Endothelial cell of umbilical vein (primary cell): ENCODE results near the gene NFKB1. TPM values are rescaled to one million over a fixed set of nuclear protein-coding genes. Genes with fewer than 3 reads are reported as not detected.

Experiments used
- BruUV-seq: library from RNA; stranded (reverse); fragments of 400-500 nt; replicated peaks from 2 replicates; lab custom pipeline; 2021; lab: Mats Ljungman, UMichigan
- CTCF ChIA-PET: fragments of 300-600, 350-600 bp; sonication (Branson Sonifier 250); formaldehyde crosslinking; loops from one replicate; lab custom pipeline; 2021; ENCODE audit warnings: antibody characterized with exemption, inconsistent platforms; lab: Charles Lee
- POLR2A ChIA-PET: fragments of 300-600, 350-600 bp; sonication (Branson Sonifier 250); formaldehyde crosslinking; loops from one replicate; lab custom pipeline; 2021; ENCODE audit warnings: antibody characterized with exemption, inconsistent platforms; lab: Charles Lee
- DNase-seq: peaks from one replicate; pipeline ENCODE4 v3.0.0-alpha.2; 2011; ENCODE audit warnings: low read depth, low spot score
- FAIRE-seq: peaks from 2 replicates; lab custom pipeline; 2011; peaks lifted over from hg19 to GRCh38; lab: Jason Lieb, UNC
- H2AFZ ChIP-seq: 2 replicates; pipeline ENCODE4 v1.6.0; 2012; ENCODE audit warnings: low read depth, low read length, control low read depth, inconsistent platforms
- H3K27ac ChIP-seq: 2 replicates; pipeline ENCODE4 v1.5.1; 2011; ENCODE audit warnings: low read depth, mild to moderate bottlenecking, control low read depth, low read length, moderate library complexity; ENCODE audit not compliant: insufficient read depth
- H3K27me3 ChIP-seq, 2 experiments: 2 replicates each; pipeline versions ENCODE4 v1.6.0 to v1.6.1; 2011; ENCODE audit warnings: low read length in 2 of 2, mixed read lengths in 1 of 2; ENCODE audit not compliant: control insufficient read depth in 2 of 2, insufficient read depth in 2 of 2
- H3K36me3 ChIP-seq, 2 experiments: 2 replicates in 1 of 2; 3 replicates in 1 of 2; pipeline ENCODE4 v1.5.1; 2011; ENCODE audit warnings: low read length in 2 of 2, mild to moderate bottlenecking in 1 of 2, moderate library complexity in 1 of 2; ENCODE audit not compliant: control insufficient read depth in 2 of 2, insufficient read depth in 2 of 2; ENCODE audit errors: extremely low read depth in 1 of 2
- H3K4me1 ChIP-seq: 3 replicates; pipeline ENCODE4 v1.5.1; 2011; ENCODE audit warnings: mild to moderate bottlenecking, low read length; ENCODE audit not compliant: control insufficient read depth, insufficient read depth; ENCODE audit errors: extremely low read depth
- H3K4me2 ChIP-seq: 2 replicates; pipeline ENCODE4 v1.6.1; 2011; ENCODE audit warnings: low read length, control low read depth, mixed read lengths; ENCODE audit not compliant: insufficient read depth
- H3K4me3 ChIP-seq, 3 experiments: fragments of 200-600 bp in 1 of 3; sonication (generic), shearing (Covaris generic) in 1 of 3; replicated peaks in 1 of 3; 2 replicates each; pipeline ENCODE4 v1.5.1; 2011 to 2016; ENCODE audit warnings: control low read depth in 3 of 3, low read length in 3 of 3, mild to moderate bottlenecking in 2 of 3, inconsistent platforms in 1 of 3, low read depth in 1 of 3, moderate library complexity in 1 of 3; ENCODE audit not compliant: insufficient read depth in 1 of 3
- H3K79me2 ChIP-seq: 2 replicates; pipeline ENCODE4 v1.6.0; 2012; ENCODE audit warnings: low read length, inconsistent platforms; ENCODE audit not compliant: control insufficient read depth, insufficient read depth
- H3K9ac ChIP-seq: replicated peaks from 2 replicates; pipeline ENCODE3; 2011; ENCODE audit warnings: low read length, control low read depth; ENCODE audit not compliant: insufficient read depth; ENCODE audit errors: extremely low read depth
- H3K9me1 ChIP-seq: replicated peaks from 3 replicates; pipeline ENCODE4 v1.6.0; 2011; ENCODE audit warnings: mild to moderate bottlenecking, low read length; ENCODE audit not compliant: control insufficient read depth, insufficient read depth; ENCODE audit errors: extremely low read depth
- H3K9me3 ChIP-seq: replicated peaks from 2 replicates; pipeline ENCODE4 v1.5.1; 2012; ENCODE audit warnings: low read length, inconsistent platforms; ENCODE audit not compliant: control insufficient read depth, insufficient read depth
- H4K20me1 ChIP-seq: replicated peaks from 2 replicates; pipeline ENCODE3; 2011; ENCODE audit warnings: mild to moderate bottlenecking, low read length; ENCODE audit not compliant: control insufficient read depth, insufficient read depth; ENCODE audit errors: extremely low read depth
- EZH2 ChIP-seq: IDR thresholded peaks from 2 replicates; pipeline ENCODE4 v1.6.1; 2012; ENCODE audit warnings: borderline replicate concordance, low read depth, mild to moderate bottlenecking, moderate library complexity, low read length, inconsistent platforms; ENCODE audit not compliant: severe bottlenecking
- FOS ChIP-seq: IDR thresholded peaks from 2 replicates; pipeline ENCODE4 v1.6.1; 2011; ENCODE audit warnings: mild to moderate bottlenecking, low read length, moderate library complexity, borderline replicate concordance; ENCODE audit not compliant: insufficient read depth
- GATA2 ChIP-seq: IDR thresholded peaks from 2 replicates; pipeline ENCODE4 v1.7.0; 2011; ENCODE audit warnings: low read depth, mild to moderate bottlenecking, moderate library complexity, mixed read lengths, low read length; ENCODE audit not compliant: insufficient read length, insufficient read depth
- JUN ChIP-seq: IDR thresholded peaks from 2 replicates; pipeline ENCODE4 v1.6.1; 2011; ENCODE audit warnings: borderline replicate concordance, low read depth; ENCODE audit not compliant: insufficient read length, insufficient read depth
- MYC ChIP-seq: IDR thresholded peaks from one replicate; pipeline ENCODE4 v1.6.1; 2011; ENCODE audit warnings: mild to moderate bottlenecking, low read depth, low read length
- POLR2A ChIP-seq: IDR thresholded peaks from 2 replicates; pipeline ENCODE4 v1.6.1; 2012; ENCODE audit warnings: low read depth, mild to moderate bottlenecking, control low read depth, low read length
- POLR2AphosphoS5 ChIP-seq: IDR thresholded peaks from 2 replicates; pipeline ENCODE4 v1.6.1; 2012; ENCODE audit warnings: low read depth, mild to moderate bottlenecking, control low read depth, low read length, moderate library complexity; ENCODE audit not compliant: insufficient read depth
- dilution Hi-C: fragments of 300-500 bp; cut with MboI; formaldehyde crosslinking; loops from one replicate; pipeline ENCODE4 v1.15.0; 2019; ENCODE audit warnings: low sequenced_read_pairs; ENCODE audit not compliant: extremely low pct_ligation_motif_present
- intact Hi-C: fragments of 100-400 bp; cut with micrococcal nuclease; formaldehyde crosslinking; loops from one replicate; pipeline ENCODE4 v1.10.0; 2022
- polyA plus RNA-seq, 4 experiments: library from polyadenylated mRNA; depleted of rRNA in 3 of 4; stranded (reverse) in 3 of 4; unstranded in 1 of 4; fragments of >200 nt; gene quantifications; 2 replicates each; pipeline versions ENCODE4 v1.2.1 to v1.2.3, GENCODE V29; 2011 to 2012; ENCODE audit warnings: missing spikeins in 1 of 4
- total RNA-seq: library from RNA; stranded (reverse); gene quantifications from 2 replicates; pipeline ENCODE4 v1.2.3, GENCODE V29; 2021
- TF ChIP-seq, protein P1 (sequence below): IDR thresholded peaks from 2 replicates; pipeline ENCODE4 v1.6.1; 2011; ENCODE audit not compliant: insufficient read depth, insufficient read length
- TF ChIP-seq, protein P2 (sequence below), 2 donors: IDR thresholded peaks; 1 replicate in 1 of 2; 2 replicates in 1 of 2; pipeline ENCODE4 v1.5.1; 2011; ENCODE audit warnings: low read length in 2 of 2, mild to moderate bottlenecking in 2 of 2, moderate library complexity in 2 of 2, control low read depth in 1 of 2, inconsistent platforms in 1 of 2, low read depth in 1 of 2; ENCODE audit not compliant: insufficient read depth in 1 of 2; ENCODE audit errors: extremely low read depth in 1 of 2

NFKB1 gene
- total and polyA plus RNA-seq, 2 donors (not counting 3 experiments of a cell fraction or from before 2014, with no cell fraction given) = 21.3 to 41.4 TPM

DNA sequence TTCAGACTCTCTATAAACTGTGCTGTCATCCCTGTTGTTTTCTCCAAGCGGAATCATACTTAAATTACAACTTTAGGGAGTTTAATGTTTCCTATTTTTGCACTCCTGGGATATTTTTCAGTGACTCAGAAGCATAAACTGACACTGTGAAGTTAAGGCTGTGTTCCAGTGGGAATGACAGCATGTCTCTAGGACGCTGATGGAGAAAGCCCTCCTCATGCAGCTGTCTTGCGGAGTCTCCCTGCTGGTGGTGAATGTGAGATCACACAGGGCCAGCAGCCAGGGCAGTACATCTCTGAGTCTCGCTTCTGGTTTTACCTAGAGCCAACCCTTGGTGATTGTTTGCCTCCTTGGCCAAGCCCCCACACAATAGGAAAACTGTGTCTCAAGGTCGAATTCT lies 53.3 kb downstream of the NFKB1 start:
- Histone ChIP-seq H3K9me1 (no peaks in the 10 kb centered on the region), H3K36me3 (no peaks in the 10 kb centered on the region), H3K4me2 (no peak overlapping the region), H2AFZ (no peak overlapping the region), H3K27me3 (no peaks in the 10 kb centered on the region), H3K9me3 (no peaks in the 10 kb centered on the region), H3K4me1 (peaks cover 18% of the 10 kb centered on the region), H3K79me2 (peaks cover 3% of the 10 kb centered on the region), H3K4me3 (no peak overlapping the region), H3K9ac (no peak overlapping the region), H4K20me1 (no peaks in the 10 kb centered on the region), H3K27ac (no peak overlapping the region)
- POLR2A ChIA-PET = no interaction called here
- FAIRE-seq = no peak
- intact Hi-C loops = no loop called here
- no TSS peak for BruUV-seq
- TF ChIP-seq GATA2 (no peak), FOS (no peak), MYC (no peak), JUN (no peak), POLR2A (no peak), POLR2AphosphoS5 (no peak), EZH2 (no peak)
- TF ChIP-seq, protein P1, sequence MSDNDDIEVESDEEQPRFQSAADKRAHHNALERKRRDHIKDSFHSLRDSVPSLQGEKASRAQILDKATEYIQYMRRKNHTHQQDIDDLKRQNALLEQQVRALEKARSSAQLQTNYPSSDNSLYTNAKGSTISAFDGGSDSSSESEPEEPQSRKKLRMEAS = no peak
- TF ChIP-seq, protein P2, sequence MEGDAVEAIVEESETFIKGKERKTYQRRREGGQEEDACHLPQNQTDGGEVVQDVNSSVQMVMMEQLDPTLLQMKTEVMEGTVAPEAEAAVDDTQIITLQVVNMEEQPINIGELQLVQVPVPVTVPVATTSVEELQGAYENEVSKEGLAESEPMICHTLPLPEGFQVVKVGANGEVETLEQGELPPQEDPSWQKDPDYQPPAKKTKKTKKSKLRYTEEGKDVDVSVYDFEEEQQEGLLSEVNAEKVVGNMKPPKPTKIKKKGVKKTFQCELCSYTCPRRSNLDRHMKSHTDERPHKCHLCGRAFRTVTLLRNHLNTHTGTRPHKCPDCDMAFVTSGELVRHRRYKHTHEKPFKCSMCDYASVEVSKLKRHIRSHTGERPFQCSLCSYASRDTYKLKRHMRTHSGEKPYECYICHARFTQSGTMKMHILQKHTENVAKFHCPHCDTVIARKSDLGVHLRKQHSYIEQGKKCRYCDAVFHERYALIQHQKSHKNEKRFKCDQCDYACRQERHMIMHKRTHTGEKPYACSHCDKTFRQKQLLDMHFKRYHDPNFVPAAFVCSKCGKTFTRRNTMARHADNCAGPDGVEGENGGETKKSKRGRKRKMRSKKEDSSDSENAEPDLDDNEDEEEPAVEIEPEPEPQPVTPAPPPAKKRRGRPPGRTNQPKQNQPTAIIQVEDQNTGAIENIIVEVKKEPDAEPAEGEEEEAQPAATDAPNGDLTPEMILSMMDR (IDR thresholded peaks at IDR 0.05; ENCODE audit: extremely low read depth in 1 of 2, insufficient read depth in 1 of 2, low read depth in 1 of 2, low read length in 2 of 2) = no peak
- DNase-seq = no peak
- CTCF ChIA-PET = no interaction called here
- dilution Hi-C loops = no loop called here
